ENCODE data around the gene ANXA8.
"Not testable (repeated sequence)": the region's sequence is repeated elsewhere in the genome, so short reads cannot be mapped to it uniquely, and the experiment has no call there.

DNA sequence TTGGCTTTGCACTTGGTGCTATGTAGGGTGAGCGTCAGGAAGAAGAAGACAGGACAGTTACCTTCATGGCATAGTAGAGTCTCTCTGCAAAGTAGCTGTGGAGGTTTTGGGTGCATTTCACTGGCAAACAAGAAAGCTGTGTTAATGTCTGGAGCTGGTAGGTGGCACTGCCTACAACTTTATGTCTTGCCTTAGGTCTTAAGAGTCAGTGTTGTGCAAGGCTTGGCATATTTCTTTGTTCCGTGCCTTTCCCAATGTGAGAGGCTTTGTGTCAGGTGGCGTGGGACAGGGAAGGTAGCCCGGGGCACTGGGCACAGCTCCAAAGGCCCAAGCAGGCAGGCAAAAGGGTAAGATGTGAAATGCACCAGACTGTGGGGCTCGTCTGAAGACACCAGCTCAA, 11.8 kb downstream of the ANXA8 start:
- TF ChIP-seq, protein P1, sequence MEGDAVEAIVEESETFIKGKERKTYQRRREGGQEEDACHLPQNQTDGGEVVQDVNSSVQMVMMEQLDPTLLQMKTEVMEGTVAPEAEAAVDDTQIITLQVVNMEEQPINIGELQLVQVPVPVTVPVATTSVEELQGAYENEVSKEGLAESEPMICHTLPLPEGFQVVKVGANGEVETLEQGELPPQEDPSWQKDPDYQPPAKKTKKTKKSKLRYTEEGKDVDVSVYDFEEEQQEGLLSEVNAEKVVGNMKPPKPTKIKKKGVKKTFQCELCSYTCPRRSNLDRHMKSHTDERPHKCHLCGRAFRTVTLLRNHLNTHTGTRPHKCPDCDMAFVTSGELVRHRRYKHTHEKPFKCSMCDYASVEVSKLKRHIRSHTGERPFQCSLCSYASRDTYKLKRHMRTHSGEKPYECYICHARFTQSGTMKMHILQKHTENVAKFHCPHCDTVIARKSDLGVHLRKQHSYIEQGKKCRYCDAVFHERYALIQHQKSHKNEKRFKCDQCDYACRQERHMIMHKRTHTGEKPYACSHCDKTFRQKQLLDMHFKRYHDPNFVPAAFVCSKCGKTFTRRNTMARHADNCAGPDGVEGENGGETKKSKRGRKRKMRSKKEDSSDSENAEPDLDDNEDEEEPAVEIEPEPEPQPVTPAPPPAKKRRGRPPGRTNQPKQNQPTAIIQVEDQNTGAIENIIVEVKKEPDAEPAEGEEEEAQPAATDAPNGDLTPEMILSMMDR (IDR thresholded peaks at IDR 0.05; ENCODE audit: borderline replicate concordance, extremely low read depth, low read length, poor library complexity, severe bottlenecking): not testable (repeated sequence)
- not testable (repeated sequence) for TF ChIP-seq EZH2 (IDR thresholded peaks at IDR 0.05; ENCODE audit: borderline replicate concordance, low read depth, low read length, severe bottlenecking)

Data from DND-41 (cell line).